ENCODE data around the gene TRAPPC3L.

DNA sequence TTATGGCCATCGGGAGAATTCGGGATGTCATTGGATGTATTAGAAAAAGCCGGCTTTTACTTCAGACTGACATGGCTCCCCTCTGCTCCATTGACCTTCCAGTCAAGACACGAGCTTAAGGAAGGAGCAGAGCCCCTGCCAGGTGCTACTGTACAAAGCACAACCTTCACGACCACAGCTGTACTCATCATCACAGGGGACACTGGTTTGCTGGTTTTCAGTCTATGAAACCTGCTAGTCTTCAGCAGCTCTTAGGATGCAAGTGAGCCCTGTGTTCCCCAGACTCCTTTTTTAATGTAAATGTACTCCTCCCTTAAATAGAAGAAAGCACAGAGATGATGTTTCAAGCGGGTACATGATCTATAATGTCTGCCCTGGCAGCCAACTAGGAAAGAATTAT is 1.9 kb upstream of the TRAPPC3L start:
- TF ChIP-seq ZNF274 (IDR thresholded peaks at IDR 0.05; ENCODE audit: low read depth, low read length) (no peak), YY1 (IDR thresholded peaks at IDR 0.05; ENCODE audit: insufficient read depth, insufficient read length) (no peak), SUZ12 (IDR thresholded peaks at IDR 0.05; ENCODE audit: extremely low read depth, insufficient read depth, insufficient read length) (no peak)

Data from NT2/D1 (cell line).